HCT116 (cell line): Measurements from ENCODE around the gene FSD2. TPM values are rescaled to one million over a fixed set of nuclear protein-coding genes. Genes with fewer than 3 reads are reported as not detected.

ENCODE experiments used
- ATAC-seq: fragments of 200-7000 bp; cut with Tn5 transposase; 2 replicates; pipeline ENCODE4 v1.9.1; 2020; ENCODE audit warnings: mild to moderate bottlenecking, moderate library complexity
- BruUV-seq: library from RNA; stranded (reverse); fragments of 400-500 nt; replicated peaks from 2 replicates; lab custom pipeline; 2021; lab: Mats Ljungman, UMichigan
- CTCF ChIA-PET: fragments of 300-600 bp; sonication (Branson Sonifier 250); formaldehyde crosslinking; loops from one replicate; lab custom pipeline; 2021; ENCODE audit warnings: antibody characterized with exemption; lab: Charles Lee
- POLR2A ChIA-PET: fragments of 300-600, 350-600 bp; sonication (Branson Sonifier 250); formaldehyde crosslinking; loops from one replicate; lab custom pipeline; 2021; ENCODE audit warnings: antibody characterized with exemption; lab: Charles Lee
- RAD21 ChIA-PET, 2 experiments: fragments of 300-600 bp; sonication (Branson Sonifier 250); formaldehyde crosslinking; loops; one replicate each; lab custom pipeline; 2023; ENCODE audit warnings: low total read pairs in 2 of 2; ENCODE audit not compliant: uncharacterized antibody in 2 of 2, unreplicated experiment in 2 of 2, low non-redundant PET in 1 of 2; lab: Charles Lee
- DNase-seq: peaks from one replicate; pipeline ENCODE4 v3.0.0-alpha.2; 2010; ENCODE audit warnings: low read depth, low spot score
- H2AFZ ChIP-seq: fragments of 200-600 bp; shearing (Covaris generic), sonication (generic); 2 replicates; pipeline ENCODE4 v1.6.1; 2017; ENCODE audit warnings: low read depth, mixed run types, mixed read lengths, antibody characterized with exemption, low read length; ENCODE audit not compliant: poor library complexity, severe bottlenecking
- H3K27ac ChIP-seq: 2 replicates; pipeline ENCODE4 v1.5.1; 2012; ENCODE audit warnings: low read depth, low read length
- H3K27me3 ChIP-seq: fragments of 200-600 bp; sonication (generic); 2 replicates; pipeline ENCODE4 v1.6.1; 2016; ENCODE audit warnings: mixed run types, low read length, mixed read lengths; ENCODE audit not compliant: insufficient read depth
- H3K36me3 ChIP-seq, 2 experiments: fragments of 200-500 bp in 1 of 2; fragments of 200-600 bp in 1 of 2; sonication (Bioruptor generic) in 1 of 2; sonication (generic) in 1 of 2; 2 replicates each; pipeline versions ENCODE4 v1.5.1 to v1.6.1; 2014 to 2016; ENCODE audit warnings: low read length in 2 of 2, inconsistent platforms in 1 of 2, mixed read lengths in 1 of 2, mixed run types in 1 of 2; ENCODE audit not compliant: insufficient read depth in 2 of 2, control insufficient read depth in 1 of 2
- H3K4me1 ChIP-seq, 2 experiments: fragments of 200-600 bp in 1 of 2; sonication (generic) in 1 of 2; 2 replicates each; pipeline versions ENCODE4 v1.5.1 to v1.6.1; 2012 to 2017; ENCODE audit warnings: low read length in 2 of 2, inconsistent platforms in 1 of 2, mild to moderate bottlenecking in 1 of 2, mixed read lengths in 1 of 2, mixed run types in 1 of 2, moderate library complexity in 1 of 2; ENCODE audit not compliant: insufficient read depth in 2 of 2, control insufficient read depth in 1 of 2
- H3K4me2 ChIP-seq: fragments of 200-600 bp; sonication (generic); 2 replicates; pipeline ENCODE4 v1.6.1; 2017; ENCODE audit warnings: mixed run types, low read length, mixed read lengths
- H3K4me3 ChIP-seq, 2 experiments: fragments of 200-600 bp in 1 of 2; sonication (generic) in 1 of 2; replicated peaks in 1 of 2; 2 replicates each; pipeline ENCODE4 v1.5.1; 2011 to 2016; ENCODE audit warnings: low read length in 2 of 2, control low read depth in 1 of 2, low read depth in 1 of 2, mild to moderate bottlenecking in 1 of 2, mixed read lengths in 1 of 2, mixed run types in 1 of 2
- H3K79me2 ChIP-seq: fragments of 200-600 bp; sonication (generic); 2 replicates; pipeline ENCODE4 v1.6.1; 2017; ENCODE audit warnings: mild to moderate bottlenecking, mixed run types, low read length, moderate library complexity, mixed read lengths; ENCODE audit not compliant: insufficient read depth
- H3K9ac ChIP-seq: fragments of 200-600 bp; sonication (generic); 2 replicates; pipeline ENCODE4 v1.6.1; 2016; ENCODE audit warnings: low read length, mixed read lengths
- H3K9me2 ChIP-seq: fragments of 200-600 bp; sonication (generic), shearing (Covaris generic); 2 replicates; pipeline ENCODE4 v1.6.1; 2017; ENCODE audit warnings: mixed run types, mild to moderate bottlenecking, moderate library complexity; ENCODE audit not compliant: insufficient read depth
- H3K9me3 ChIP-seq, 2 experiments: fragments of 200-500 bp in 1 of 2; fragments of 200-600 bp in 1 of 2; sonication (Bioruptor generic) in 1 of 2; sonication (generic) in 1 of 2; 2 replicates each; pipeline ENCODE4 v1.6.1; 2014 to 2017; ENCODE audit warnings: low read length in 2 of 2, mixed read lengths in 2 of 2, inconsistent platforms in 1 of 2, low read depth in 1 of 2, mild to moderate bottlenecking in 1 of 2, mixed run types in 1 of 2, moderate library complexity in 1 of 2; ENCODE audit not compliant: control insufficient read depth in 1 of 2, insufficient read depth in 1 of 2
- H4K20me1 ChIP-seq: fragments of 200-600 bp; sonication (generic), shearing (Covaris generic); 2 replicates; pipeline ENCODE4 v1.6.1; 2017; ENCODE audit warnings: mixed run types, mild to moderate bottlenecking, moderate library complexity; ENCODE audit not compliant: insufficient read depth
- CBX3 ChIP-seq: IDR thresholded peaks from 2 replicates; pipeline ENCODE4 v1.6.1; 2012; ENCODE audit warnings: low read depth
- EZH2phosphoT487 ChIP-seq: fragments of 200-600 bp; IDR thresholded peaks from 2 replicates; pipeline ENCODE4 v1.6.1; 2018; ENCODE audit warnings: antibody characterized with exemption, borderline replicate concordance
- JUND ChIP-seq: IDR thresholded peaks from 2 replicates; pipeline ENCODE4 v1.6.1; 2012
- POLR2A ChIP-seq: IDR thresholded peaks from 2 replicates; pipeline ENCODE4 v1.7.0; 2011; ENCODE audit warnings: borderline replicate concordance; ENCODE audit not compliant: insufficient read depth, insufficient read length; ENCODE audit errors: extremely low read depth
- RAD21 ChIP-seq: IDR thresholded peaks from 2 replicates; pipeline ENCODE4 v1.6.1; 2012; ENCODE audit warnings: low read depth, mild to moderate bottlenecking
- SRF ChIP-seq: IDR thresholded peaks from 2 replicates; pipeline ENCODE4 v1.6.1; 2012; ENCODE audit warnings: low read depth
- YY1 ChIP-seq: IDR thresholded peaks from 2 replicates; pipeline ENCODE4 v1.6.1; 2011; ENCODE audit warnings: low read length, low read depth, moderate library complexity, mild to moderate bottlenecking; ENCODE audit not compliant: insufficient replicate concordance; ENCODE audit errors: extremely low read depth
- intact Hi-C: fragments of 100-400 bp; cut with micrococcal nuclease; formaldehyde crosslinking; loops from 2 replicates; pipeline ENCODE4 v1.10.0; 2022
- total RNA-seq: library from RNA; stranded (reverse); gene quantifications from one replicate; pipeline ENCODE4 v1.2.1, GENCODE V29; 2021; ENCODE audit not compliant: unreplicated experiment
- TF ChIP-seq, protein P1 (sequence below): IDR thresholded peaks from 2 replicates; pipeline ENCODE4 v1.6.1; 2012
- TF ChIP-seq, protein P2 (sequence below): IDR thresholded peaks from 2 replicates; pipeline ENCODE4 v1.6.1; 2012
- TF ChIP-seq, protein P3 (sequence below): IDR thresholded peaks from 2 replicates; pipeline ENCODE4 v1.6.1; 2012; ENCODE audit warnings: low read depth
- TF ChIP-seq, protein P4 (sequence below): IDR thresholded peaks from 2 replicates; pipeline ENCODE4 v1.6.1; 2011; ENCODE audit warnings: mild to moderate bottlenecking, low read length, moderate library complexity; ENCODE audit not compliant: insufficient replicate concordance; ENCODE audit errors: extremely low read depth
- TF ChIP-seq, protein P5 (sequence below), 3 experiments: fragments of 200-600 bp in 1 of 3; sonication (generic) in 1 of 3; IDR thresholded peaks in 2 of 3; conservative IDR thresholded peaks in 1 of 3; 2 replicates each; pipeline ENCODE4 v1.5.1; 2012 to 2017; ENCODE audit warnings: low read depth in 2 of 3, low read length in 2 of 3, antibody characterized with exemption in 1 of 3, borderline replicate concordance in 1 of 3, control low read depth in 1 of 3, mild to moderate bottlenecking in 1 of 3, mixed read lengths in 1 of 3, mixed run types in 1 of 3, moderate library complexity in 1 of 3; ENCODE audit not compliant: insufficient read depth in 1 of 3

The FSD2 gene
- total RNA-seq, 1 experiment from 2014 or later = not detected

DNA sequence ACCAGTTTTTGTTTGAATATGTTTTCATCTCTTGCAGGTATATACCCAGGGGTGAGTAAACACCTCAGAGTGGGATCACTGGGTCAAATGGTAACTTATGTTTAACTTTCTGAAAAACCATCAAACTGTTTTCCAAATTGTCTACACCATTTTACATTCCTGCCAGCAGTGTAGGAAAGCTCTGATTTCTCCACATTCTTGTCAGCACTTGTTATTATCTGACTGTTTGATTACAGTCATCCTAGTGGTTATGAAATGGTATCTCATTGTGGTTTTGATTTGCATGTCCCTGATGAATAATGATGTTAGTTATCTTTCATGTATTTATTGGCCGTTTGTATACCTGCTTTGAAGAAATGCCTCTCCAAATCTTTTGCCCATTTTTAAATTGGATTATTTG is 13.8 kb downstream of the FSD2 start:
- no peaks in the 10 kb centered on the region for H3K79me2 ChIP-seq
- no peaks in the 10 kb centered on the region for H4K20me1 ChIP-seq
- no peak overlapping the region for H3K4me3 ChIP-seq
- ATAC-seq = no peak
- no peaks in the 10 kb centered on the region for H3K9me3 ChIP-seq
- TF ChIP-seq, protein P1, sequence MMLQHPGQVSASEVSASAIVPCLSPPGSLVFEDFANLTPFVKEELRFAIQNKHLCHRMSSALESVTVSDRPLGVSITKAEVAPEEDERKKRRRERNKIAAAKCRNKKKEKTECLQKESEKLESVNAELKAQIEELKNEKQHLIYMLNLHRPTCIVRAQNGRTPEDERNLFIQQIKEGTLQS = no peak
- no peak for TF ChIP-seq CBX3
- no peaks in the 10 kb centered on the region for H3K4me1 ChIP-seq
- no TSS peak for BruUV-seq
- DNase-seq = no peak
- no peaks in the 10 kb centered on the region for H3K27me3 ChIP-seq
- no peak overlapping the region for H3K27ac ChIP-seq
- H3K9ac ChIP-seq = no peak overlapping the region
- no peak overlapping the region for H3K4me2 ChIP-seq
- H2AFZ ChIP-seq = no peak overlapping the region
- POLR2A ChIA-PET = no interaction called here
- H3K36me3 ChIP-seq = no peaks in the 10 kb centered on the region
- no peaks in the 10 kb centered on the region for H3K9me2 ChIP-seq
- RAD21 ChIA-PET = no interaction called here
- intact Hi-C loops = no loop called here
- CTCF ChIA-PET = no interaction called here

DNA sequence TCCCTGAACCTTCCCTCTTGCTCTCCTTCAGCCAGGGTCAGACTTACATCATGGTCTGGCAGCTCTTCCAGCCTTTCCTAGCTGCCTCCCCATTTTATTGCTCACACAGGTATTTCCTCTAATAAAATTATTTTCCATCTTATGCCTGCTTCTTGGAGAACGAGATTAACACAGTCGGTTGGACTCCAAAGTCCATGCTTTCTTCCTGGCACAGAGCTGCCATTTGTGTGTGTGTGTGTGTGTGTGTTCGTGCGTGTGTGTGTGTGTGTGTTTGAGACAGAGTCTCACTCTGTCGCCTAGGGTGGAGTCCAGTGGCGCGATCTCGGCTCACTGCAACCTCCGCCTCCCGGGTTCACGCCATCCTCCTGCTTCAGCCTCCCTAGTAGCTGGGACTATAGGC is 15.5 kb downstream of the FSD2 start:
- Histone ChIP-seq H3K36me3 (no peaks in the 10 kb centered on the region), H3K79me2 (no peaks in the 10 kb centered on the region), H3K4me2 (no peak overlapping the region), H3K9me2 (no peaks in the 10 kb centered on the region), H3K9me3 (no peaks in the 10 kb centered on the region), H3K27ac (no peak overlapping the region), H3K4me3 (no peak overlapping the region), H3K4me1 (no peaks in the 10 kb centered on the region), H3K9ac (no peak overlapping the region), H4K20me1 (no peaks in the 10 kb centered on the region), H2AFZ (no peak overlapping the region), H3K27me3 (no peaks in the 10 kb centered on the region)
- RAD21 ChIA-PET = no interaction called here
- no TSS peak for BruUV-seq
- ATAC-seq = no peak
- CTCF ChIA-PET = no interaction called here
- intact Hi-C loops = no loop called here
- POLR2A ChIA-PET = no interaction called here
- no peak for TF ChIP-seq SRF
- TF ChIP-seq, protein P2, sequence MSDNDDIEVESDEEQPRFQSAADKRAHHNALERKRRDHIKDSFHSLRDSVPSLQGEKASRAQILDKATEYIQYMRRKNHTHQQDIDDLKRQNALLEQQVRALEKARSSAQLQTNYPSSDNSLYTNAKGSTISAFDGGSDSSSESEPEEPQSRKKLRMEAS = no peak
- TF ChIP-seq YY1 = no peak
- no peak for TF ChIP-seq EZH2phosphoT487
- TF ChIP-seq, protein P3, sequence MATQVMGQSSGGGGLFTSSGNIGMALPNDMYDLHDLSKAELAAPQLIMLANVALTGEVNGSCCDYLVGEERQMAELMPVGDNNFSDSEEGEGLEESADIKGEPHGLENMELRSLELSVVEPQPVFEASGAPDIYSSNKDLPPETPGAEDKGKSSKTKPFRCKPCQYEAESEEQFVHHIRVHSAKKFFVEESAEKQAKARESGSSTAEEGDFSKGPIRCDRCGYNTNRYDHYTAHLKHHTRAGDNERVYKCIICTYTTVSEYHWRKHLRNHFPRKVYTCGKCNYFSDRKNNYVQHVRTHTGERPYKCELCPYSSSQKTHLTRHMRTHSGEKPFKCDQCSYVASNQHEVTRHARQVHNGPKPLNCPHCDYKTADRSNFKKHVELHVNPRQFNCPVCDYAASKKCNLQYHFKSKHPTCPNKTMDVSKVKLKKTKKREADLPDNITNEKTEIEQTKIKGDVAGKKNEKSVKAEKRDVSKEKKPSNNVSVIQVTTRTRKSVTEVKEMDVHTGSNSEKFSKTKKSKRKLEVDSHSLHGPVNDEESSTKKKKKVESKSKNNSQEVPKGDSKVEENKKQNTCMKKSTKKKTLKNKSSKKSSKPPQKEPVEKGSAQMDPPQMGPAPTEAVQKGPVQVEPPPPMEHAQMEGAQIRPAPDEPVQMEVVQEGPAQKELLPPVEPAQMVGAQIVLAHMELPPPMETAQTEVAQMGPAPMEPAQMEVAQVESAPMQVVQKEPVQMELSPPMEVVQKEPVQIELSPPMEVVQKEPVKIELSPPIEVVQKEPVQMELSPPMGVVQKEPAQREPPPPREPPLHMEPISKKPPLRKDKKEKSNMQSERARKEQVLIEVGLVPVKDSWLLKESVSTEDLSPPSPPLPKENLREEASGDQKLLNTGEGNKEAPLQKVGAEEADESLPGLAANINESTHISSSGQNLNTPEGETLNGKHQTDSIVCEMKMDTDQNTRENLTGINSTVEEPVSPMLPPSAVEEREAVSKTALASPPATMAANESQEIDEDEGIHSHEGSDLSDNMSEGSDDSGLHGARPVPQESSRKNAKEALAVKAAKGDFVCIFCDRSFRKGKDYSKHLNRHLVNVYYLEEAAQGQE = no peak
- TF ChIP-seq RAD21 = no peak
- TF ChIP-seq JUND = no peak
- TF ChIP-seq POLR2A = no peak
- TF ChIP-seq, protein P4, sequence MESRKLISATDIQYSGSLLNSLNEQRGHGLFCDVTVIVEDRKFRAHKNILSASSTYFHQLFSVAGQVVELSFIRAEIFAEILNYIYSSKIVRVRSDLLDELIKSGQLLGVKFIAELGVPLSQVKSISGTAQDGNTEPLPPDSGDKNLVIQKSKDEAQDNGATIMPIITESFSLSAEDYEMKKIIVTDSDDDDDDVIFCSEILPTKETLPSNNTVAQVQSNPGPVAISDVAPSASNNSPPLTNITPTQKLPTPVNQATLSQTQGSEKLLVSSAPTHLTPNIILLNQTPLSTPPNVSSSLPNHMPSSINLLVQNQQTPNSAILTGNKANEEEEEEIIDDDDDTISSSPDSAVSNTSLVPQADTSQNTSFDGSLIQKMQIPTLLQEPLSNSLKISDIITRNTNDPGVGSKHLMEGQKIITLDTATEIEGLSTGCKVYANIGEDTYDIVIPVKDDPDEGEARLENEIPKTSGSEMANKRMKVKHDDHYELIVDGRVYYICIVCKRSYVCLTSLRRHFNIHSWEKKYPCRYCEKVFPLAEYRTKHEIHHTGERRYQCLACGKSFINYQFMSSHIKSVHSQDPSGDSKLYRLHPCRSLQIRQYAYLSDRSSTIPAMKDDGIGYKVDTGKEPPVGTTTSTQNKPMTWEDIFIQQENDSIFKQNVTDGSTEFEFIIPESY = no peak
- TF ChIP-seq, protein P5, sequence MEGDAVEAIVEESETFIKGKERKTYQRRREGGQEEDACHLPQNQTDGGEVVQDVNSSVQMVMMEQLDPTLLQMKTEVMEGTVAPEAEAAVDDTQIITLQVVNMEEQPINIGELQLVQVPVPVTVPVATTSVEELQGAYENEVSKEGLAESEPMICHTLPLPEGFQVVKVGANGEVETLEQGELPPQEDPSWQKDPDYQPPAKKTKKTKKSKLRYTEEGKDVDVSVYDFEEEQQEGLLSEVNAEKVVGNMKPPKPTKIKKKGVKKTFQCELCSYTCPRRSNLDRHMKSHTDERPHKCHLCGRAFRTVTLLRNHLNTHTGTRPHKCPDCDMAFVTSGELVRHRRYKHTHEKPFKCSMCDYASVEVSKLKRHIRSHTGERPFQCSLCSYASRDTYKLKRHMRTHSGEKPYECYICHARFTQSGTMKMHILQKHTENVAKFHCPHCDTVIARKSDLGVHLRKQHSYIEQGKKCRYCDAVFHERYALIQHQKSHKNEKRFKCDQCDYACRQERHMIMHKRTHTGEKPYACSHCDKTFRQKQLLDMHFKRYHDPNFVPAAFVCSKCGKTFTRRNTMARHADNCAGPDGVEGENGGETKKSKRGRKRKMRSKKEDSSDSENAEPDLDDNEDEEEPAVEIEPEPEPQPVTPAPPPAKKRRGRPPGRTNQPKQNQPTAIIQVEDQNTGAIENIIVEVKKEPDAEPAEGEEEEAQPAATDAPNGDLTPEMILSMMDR (IDR thresholded peaks at IDR 0.05 in 2 of 3, conservative IDR thresholded peaks at IDR 0.05 in 1 of 3; ENCODE audit: borderline replicate concordance in 1 of 3, insufficient read depth in 1 of 3, low read depth in 2 of 3, low read length in 2 of 3) = no peak
- TF ChIP-seq CBX3 = no peak
- no peak for DNase-seq
